Colonic mucosa (tissue), 4 donors: ENCODE results near the gene DDIAS. TPM values are rescaled to one million over a fixed set of nuclear protein-coding genes. Genes with fewer than 3 reads are reported as not detected.

ENCODE experiments used
- DNase-seq: peaks from one replicate; pipeline ENCODE4 v3.0.0-alpha.2; 2020
- H3K27ac ChIP-seq: fragments of 200-600 bp; one replicate; pipeline ENCODE4 v1.8.0; 2021
- H3K27me3 ChIP-seq: fragments of 200-600 bp; one replicate; pipeline ENCODE4 v1.8.0; 2021
- H3K36me3 ChIP-seq: fragments of 200-600 bp; one replicate; pipeline ENCODE4 v1.8.0; 2021
- H3K4me1 ChIP-seq: fragments of 200-600 bp; one replicate; pipeline ENCODE4 v1.8.0; 2021; ENCODE audit warnings: mild to moderate bottlenecking
- H3K4me3 ChIP-seq: fragments of 200-600 bp; one replicate; pipeline ENCODE4 v1.8.0; 2021
- H3K9ac ChIP-seq, 2 donors: one replicate each; pipeline ENCODE4 v1.7.0; 2013; ENCODE audit warnings: control low read depth in 2 of 2, low read depth in 2 of 2, low read length in 2 of 2
- H3K9me3 ChIP-seq: fragments of 200-600 bp; one replicate; pipeline ENCODE4 v1.8.0; 2021
- intact Hi-C: fragments of 100-400 bp; cut with DNase I; formaldehyde crosslinking; loops from one replicate; pipeline ENCODE4 v1.14.1; 2022
- total RNA-seq, 2 donors: library from RNA; stranded (reverse); fragmentation: NEBNext Ultra II Directional in 1 of 2; extraction: Animal tissue kit (Norgen Biotek cat#: 25700) in 1 of 2; gene quantifications; one replicate each; pipeline ENCODE4 v1.2.1, GENCODE V29; 2021
- TF ChIP-seq, protein P1 (sequence below): fragments of 200-600 bp; IDR thresholded peaks from one replicate; pipeline ENCODE4 v1.8.0; 2022; ENCODE audit warnings: antibody characterized with exemption, mild to moderate bottlenecking
- donor health status: healthy.
- donor health status: DM: no; HTN: no; CAD: no.
- donor health status: DM: no; HTN: no; CAD: no.

The DDIAS gene
- total RNA-seq, 2 donors from 2014 or later = 2.5 to 7.8 TPM

DNA sequence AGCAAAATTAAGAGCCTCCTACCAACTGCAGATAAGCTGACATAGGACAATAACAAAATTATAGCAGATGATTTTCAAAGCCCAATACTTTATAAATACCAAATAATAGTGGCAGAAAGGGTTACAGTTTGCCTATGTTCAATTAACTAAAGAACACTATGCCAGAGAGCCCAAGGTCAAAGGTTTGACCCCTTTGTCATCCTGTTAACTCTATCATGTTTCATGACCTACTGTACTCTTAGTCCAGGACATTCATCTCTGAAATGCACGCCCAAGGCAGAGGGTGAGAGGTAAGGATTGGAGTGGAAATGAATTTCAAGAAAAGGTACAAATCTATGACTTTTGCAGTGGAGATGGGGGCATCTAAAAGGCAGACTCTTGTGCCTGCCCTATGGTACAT, 70.6 kb downstream of the DDIAS start:
- intact Hi-C loops = no loop called here
- DNase-seq = no peak
- H3K4me1 ChIP-seq = no peaks in the 10 kb centered on the region
- TF ChIP-seq, protein P1, sequence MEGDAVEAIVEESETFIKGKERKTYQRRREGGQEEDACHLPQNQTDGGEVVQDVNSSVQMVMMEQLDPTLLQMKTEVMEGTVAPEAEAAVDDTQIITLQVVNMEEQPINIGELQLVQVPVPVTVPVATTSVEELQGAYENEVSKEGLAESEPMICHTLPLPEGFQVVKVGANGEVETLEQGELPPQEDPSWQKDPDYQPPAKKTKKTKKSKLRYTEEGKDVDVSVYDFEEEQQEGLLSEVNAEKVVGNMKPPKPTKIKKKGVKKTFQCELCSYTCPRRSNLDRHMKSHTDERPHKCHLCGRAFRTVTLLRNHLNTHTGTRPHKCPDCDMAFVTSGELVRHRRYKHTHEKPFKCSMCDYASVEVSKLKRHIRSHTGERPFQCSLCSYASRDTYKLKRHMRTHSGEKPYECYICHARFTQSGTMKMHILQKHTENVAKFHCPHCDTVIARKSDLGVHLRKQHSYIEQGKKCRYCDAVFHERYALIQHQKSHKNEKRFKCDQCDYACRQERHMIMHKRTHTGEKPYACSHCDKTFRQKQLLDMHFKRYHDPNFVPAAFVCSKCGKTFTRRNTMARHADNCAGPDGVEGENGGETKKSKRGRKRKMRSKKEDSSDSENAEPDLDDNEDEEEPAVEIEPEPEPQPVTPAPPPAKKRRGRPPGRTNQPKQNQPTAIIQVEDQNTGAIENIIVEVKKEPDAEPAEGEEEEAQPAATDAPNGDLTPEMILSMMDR = no peak
- no peak overlapping the region for H3K9ac ChIP-seq
- H3K27me3 ChIP-seq = no peaks in the 10 kb centered on the region
- no peaks in the 10 kb centered on the region for H3K36me3 ChIP-seq
- H3K9me3 ChIP-seq = no peaks in the 10 kb centered on the region
- H3K27ac ChIP-seq = no peak overlapping the region
- no peak overlapping the region for H3K4me3 ChIP-seq

DNA sequence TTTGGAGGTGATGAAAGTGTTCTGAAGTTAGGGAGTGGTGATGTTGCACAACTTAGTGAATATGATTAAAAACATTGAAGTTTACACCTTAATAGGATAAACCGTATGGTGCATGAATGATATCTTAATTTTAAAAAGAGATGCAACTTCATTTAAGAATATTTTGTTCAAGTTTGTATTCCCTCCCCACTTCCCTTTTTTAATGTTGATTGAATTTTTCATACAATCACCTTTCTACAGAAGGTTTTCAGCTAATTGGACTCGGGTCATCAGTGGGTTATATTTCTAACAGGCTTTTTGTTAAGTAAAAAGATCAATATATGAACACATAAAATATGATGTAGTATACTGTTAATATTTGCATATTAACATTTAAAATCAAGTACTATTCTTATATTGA, 72.6 kb downstream of the DDIAS start:
- Histone ChIP-seq H3K36me3 (no peaks in the 10 kb centered on the region), H3K27me3 (no peaks in the 10 kb centered on the region), H3K27ac (no peak overlapping the region), H3K9me3 (no peaks in the 10 kb centered on the region), H3K4me3 (no peak overlapping the region), H3K4me1 (no peaks in the 10 kb centered on the region), H3K9ac (no peak overlapping the region)
- DNase-seq = no peak
- TF ChIP-seq, protein P1 = no peak
- intact Hi-C loops = no loop called here

DNA sequence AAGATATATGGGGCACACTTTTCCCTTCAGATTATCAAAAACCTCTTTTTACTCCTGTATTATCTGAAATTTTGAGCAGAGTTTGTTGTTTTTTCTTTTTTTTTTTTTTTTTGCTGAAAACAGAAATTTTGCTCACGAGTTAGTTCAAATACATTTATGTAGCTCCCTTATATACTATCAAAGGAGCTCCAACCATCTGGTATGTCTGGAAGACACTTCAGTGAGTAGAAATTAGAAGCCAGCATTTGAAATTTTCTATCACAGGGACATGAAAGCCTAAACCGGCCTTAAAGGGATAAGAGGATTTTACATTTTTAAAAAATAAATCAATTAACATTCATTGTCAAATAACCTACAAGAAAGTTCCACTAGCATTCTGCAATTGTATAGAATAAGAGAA, 73.3 kb downstream of the DDIAS start:
- H3K27ac ChIP-seq = no peak overlapping the region
- no peak overlapping the region for H3K4me3 ChIP-seq
- no peaks in the 10 kb centered on the region for H3K36me3 ChIP-seq
- DNase-seq = no peak
- no peak overlapping the region for H3K9ac ChIP-seq
- no peaks in the 10 kb centered on the region for H3K27me3 ChIP-seq
- no peaks in the 10 kb centered on the region for H3K4me1 ChIP-seq
- no peaks in the 10 kb centered on the region for H3K9me3 ChIP-seq
- intact Hi-C loops = no loop called here
- TF ChIP-seq, protein P1 = no peak

DNA sequence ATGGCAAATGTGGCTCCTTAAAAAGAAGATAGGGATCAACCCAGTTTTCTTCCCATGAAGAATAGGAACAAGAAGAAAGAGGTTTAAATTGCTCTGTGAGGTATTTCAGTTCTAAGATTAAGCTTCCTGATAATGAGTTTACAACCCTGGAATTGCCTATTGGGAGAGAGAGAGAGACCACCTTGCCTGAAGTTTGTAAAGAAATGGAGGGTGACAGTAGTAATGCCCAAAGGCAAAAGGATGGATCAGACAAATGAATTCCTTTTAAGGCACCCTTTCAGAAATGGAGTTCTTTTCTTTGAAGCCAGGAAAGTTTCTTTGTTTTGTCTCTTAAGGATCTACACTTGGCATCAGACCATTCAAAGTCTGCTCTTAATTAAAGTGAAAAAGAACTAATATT, 74.3 kb downstream of the DDIAS start:
- Histone ChIP-seq H3K9me3 (no peaks in the 10 kb centered on the region), H3K36me3 (no peaks in the 10 kb centered on the region), H3K27me3 (no peaks in the 10 kb centered on the region), H3K27ac (no peak overlapping the region), H3K4me1 (no peaks in the 10 kb centered on the region), H3K4me3 (no peak overlapping the region), H3K9ac (no peak overlapping the region)
- intact Hi-C loops = no loop called here
- TF ChIP-seq, protein P1 = no peak
- no peak for DNase-seq

DNA sequence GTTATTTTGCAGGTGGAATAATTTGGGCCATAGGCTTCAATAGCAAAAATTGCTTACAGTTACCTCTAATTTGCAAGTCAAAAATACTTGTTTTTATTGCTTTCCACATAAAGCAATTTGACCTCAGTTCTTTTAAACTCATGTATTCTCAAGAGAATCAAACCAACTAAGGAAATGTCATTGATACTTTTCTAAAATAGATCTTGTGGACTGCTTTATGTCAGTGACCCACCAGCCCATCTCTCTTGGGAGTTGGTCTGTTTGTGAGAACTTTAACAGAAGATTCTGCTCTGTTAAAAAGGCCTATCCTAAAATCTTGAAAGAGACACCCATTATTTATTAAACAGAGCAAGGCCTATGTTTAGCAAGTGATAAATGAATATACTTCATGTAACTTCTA, 75.2 kb downstream of the DDIAS start:
- intact Hi-C loops = no loop called here
- H3K27ac ChIP-seq = no peak overlapping the region
- no peaks in the 10 kb centered on the region for H3K4me1 ChIP-seq
- H3K36me3 ChIP-seq = no peaks in the 10 kb centered on the region
- H3K9me3 ChIP-seq = no peaks in the 10 kb centered on the region
- no peak overlapping the region for H3K4me3 ChIP-seq
- no peak overlapping the region for H3K9ac ChIP-seq
- no peak for DNase-seq
- TF ChIP-seq, protein P1 = no peak
- no peaks in the 10 kb centered on the region for H3K27me3 ChIP-seq
